HG03045 (cell line): ENCODE results near the gene FAM204A.
A peak's percentile ranks its signal among the peaks of the same experiment; 100 is the strongest.

Experiments
- ATAC-seq: cut with Tn5 transposase; IDR thresholded peaks from one replicate; pipeline ENCODE4 v1.9.1; 2021; ENCODE audit warnings: mild to moderate bottlenecking, moderate library complexity; ENCODE audit not compliant: unreplicated experiment

Gene FAM204A

GRCh38 chr10:118341791-118342637 is at the start of gene FAM204A:
Gene FAM204A (minus strand): TSS chr10:118342324. CDS start chr10:118336415, 5,909 bp downstream.
- peak; percentile 100 for ATAC-seq

GRCh38 chr10:118383699-118384098 is 41.6 kb upstream of the FAM204A start:
- no peak for ATAC-seq

DNA sequence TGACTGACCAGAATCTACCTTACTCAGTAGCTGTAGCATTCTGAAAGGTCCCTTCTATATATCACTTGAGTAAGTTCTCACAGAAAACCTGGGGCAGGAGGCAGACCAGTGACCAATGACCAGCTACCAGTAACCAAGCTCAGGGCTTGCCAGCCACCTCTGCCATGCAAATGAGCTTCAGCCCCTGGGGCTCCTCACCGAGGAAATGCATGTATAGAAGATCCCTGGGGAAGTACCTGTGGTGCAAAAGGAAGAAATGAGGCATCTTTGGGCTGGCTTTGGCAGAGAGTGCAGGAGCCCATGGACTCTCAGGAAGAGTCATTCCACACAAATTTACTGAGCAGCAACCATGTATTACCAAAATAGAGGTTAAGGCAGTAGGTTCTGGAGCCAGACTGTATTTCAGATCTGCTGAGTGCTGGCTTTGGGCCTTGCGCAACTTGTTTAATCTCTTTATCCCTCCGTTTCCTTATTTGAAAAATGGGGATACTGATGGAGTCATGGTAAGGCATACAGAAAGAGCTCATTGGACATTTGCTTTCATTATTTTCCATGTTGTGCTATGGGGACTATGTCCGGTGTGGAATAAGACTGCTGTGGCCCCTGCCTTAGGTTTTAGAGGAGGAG is 41.1 kb upstream of the FAM204A start:
- no peak for ATAC-seq

DNA sequence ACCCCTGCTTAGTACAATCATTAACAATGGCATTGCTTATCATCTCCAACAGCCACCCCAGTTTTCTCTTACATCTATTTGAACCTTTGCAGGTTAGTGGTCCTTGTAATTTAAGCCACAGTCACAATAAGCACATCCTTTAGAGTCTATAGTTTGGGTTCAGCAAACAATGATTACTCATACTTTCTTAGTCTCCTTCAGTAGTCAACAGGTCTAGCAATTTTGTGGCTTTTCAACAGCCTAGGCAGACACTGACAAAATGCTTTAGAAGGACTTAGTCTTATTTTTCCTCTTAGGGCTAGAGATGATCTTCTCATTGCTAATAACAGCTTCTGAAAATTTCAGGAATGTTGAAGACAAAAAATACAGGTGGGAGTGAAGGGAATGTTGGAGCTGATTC is 32.3 kb upstream of the FAM204A start:
- no peak for ATAC-seq

DNA sequence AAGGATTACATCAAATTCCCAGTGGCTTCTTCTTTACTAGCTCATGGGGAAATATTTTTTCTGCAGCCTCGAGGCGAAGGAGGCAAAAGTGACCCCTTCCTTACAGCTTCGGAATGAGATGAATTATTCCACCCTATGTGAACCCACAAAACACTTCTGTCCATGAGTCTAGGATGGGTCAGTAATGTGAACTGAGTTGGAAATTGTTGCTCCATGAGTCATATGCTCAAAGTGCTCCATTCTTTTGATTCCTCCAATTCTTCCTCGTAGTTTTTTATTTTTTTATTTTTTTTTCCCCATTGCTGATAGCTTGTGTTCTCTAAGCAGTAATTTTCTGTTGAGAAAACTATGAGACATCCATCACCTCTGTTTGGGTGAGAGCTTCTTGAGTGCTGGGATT is 31.7 kb upstream of the FAM204A start:
- ATAC-seq: no peak

DNA sequence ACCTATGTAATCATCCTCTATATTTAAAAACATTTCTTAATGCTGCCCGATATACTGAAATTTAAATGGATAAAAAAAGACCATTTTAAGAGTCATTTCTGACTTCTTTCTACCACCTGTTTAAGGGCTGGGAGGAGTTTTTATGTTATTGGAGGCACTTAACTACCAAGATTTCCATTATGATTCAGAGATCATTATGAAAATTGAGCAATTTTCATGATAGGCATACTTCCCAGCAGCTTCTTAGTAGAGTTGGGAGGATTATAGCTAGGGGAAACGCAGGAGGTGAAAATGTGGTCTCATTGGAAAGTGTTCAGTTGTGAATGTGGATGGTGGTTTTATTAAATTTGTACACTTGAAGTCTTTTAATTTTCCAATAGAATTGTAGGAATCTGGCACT is 28.4 kb upstream of the FAM204A start:
- ATAC-seq: no peak

DNA sequence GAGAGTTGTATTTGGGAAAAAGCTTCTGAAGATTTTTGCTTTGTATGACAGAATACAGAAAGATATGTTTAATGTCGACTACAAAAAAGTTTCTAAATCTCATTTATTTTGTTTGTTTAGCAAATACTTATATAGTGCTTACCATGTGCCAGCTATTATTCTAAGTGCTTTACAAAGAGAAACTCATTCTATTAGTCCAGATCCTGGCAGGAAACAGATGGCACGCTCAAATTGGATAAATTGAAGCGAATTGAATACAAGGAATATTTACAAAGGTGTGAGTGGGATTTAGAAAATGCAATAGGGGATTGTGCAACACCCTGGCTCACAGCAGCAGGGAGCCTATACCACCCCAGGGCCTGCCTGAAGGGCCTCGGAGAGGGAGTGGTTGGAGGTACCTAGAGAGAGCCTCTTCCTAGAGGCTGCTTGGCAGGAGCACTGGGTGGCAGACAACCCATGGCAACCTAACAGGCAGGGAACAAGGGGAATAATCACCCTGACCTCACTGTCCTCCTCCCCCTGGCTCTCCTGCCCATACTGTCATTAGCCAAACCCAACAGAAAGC is 27.6 kb upstream of the FAM204A start:
- ATAC-seq: no peak

DNA sequence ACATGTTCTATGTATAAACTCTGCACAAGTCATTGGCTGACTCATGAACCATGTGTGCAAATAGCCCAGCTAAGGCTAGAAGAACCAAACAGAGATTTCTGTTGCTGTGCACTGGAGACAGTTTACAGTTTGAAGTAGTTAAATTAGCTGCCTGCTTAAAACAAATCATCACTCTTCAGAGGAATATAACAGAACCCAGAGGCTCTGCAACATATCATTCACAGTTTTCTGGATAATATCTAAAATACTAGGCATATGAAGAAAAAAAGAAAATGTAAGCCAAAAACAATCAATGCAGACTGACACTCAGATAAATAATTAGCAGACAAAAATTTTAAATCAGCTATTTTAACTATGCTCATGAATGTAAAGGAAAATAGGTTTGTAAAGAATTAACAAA is 23.6 kb upstream of the FAM204A start:
- ATAC-seq: no peak

- ATAC-seq: no peak
Observed at GRCh38 chr10:118362103-118362502, 20.0 kb upstream of the FAM204A start.

GRCh38 chr10:118358327-118358726 is 16.2 kb upstream of the FAM204A start:
- ATAC-seq: no peak

- no peak for ATAC-seq
Observed at GRCh38 chr10:118357841-118358240, 15.7 kb upstream of the FAM204A start.

GRCh38 chr10:118356628-118357027 is 14.5 kb upstream of the FAM204A start:
- ATAC-seq: no peak

DNA sequence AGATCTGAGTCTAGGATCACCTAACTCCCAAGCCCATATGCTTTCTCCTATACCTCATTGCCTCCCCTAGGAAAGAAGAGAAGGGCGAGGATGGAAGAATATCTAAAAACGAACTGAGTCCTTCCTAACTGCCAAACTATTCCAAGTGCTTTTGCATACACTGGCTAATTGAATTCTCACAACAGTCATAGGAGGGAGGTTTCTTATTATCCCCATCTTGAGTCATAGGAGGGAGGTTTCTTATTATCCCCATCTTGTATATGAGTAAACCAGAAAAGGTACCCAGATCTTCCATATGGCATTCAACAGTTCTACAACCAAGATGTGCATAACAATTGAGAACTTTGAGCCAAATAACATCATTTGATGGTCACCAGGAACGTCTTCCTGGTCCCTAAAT is 13.1 kb upstream of the FAM204A start:
- no peak for ATAC-seq

- ATAC-seq: no peak
Observed at GRCh38 chr10:118349235-118349634, 7.1 kb upstream of the FAM204A start.

- ATAC-seq: no peak
Observed at GRCh38 chr10:118343549-118343948, 1.4 kb upstream of the FAM204A start.

DNA sequence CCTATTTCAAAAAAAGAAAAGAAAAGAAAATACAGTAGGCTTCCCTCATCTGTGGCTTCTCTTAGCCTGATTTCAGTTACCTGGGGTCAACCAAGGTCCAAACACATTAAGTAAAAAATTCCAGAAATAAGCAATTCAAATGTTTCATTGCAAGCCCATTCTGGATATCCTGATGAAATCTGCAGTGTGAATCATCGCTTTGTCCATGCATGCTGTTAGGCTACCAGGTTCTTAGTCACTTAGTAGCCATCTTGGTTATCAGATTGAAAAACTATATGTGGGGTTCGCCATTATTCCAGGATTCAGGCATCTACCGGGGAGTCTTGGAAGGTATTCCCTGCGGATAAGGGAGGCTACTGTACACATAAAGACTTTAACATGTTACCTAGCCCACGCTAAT is 991 bp upstream of the FAM204A start:
- no peak for ATAC-seq

GRCh38 chr10:118342638-118343020 is 505 bp upstream of the FAM204A start:
- ATAC-seq: peak; percentile 1

- ATAC-seq: no peak
Observed at GRCh38 chr10:118340486-118340885, 1.6 kb downstream of the FAM204A start.

GRCh38 chr10:118339111-118339510 is 3.0 kb downstream of the FAM204A start:
- no peak for ATAC-seq

DNA sequence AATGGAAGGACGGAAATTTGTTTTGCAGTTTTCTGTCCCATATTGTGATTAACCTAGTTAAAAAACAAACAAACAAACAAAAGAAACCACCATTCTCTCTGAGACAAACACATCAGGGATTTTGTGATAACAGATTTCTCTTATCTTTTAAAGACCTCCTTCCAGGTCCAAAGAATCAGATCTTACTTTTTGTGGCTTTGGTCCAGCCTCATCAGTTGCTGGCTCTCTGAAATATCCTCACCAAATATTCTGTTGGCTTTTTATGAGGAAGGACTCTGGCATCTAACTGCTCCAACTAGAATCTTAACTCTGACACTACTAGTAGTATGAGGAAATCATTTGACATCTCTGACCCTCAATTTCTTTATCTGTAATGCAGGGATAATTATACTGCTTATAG is 4.8 kb downstream of the FAM204A start:
- no peak for ATAC-seq

DNA sequence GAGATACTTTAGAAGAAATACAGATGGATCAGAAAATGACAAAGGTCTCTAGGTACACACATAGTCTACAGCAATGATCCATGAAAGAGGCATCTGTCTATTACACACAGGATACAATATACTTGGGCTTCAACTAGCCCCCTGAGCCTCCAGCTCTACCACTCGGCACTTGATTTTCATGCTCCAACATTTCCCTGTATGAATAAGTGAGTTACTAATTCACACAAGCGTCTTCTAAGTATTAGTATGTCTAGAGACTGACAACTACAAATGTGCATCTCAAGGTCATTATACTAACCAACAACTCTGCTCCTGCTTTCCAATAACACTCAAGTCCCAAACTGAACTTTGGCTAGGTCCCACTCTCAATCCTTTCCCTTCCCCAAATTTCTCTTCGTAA is 8.3 kb downstream of the FAM204A start:
- ATAC-seq: no peak
